HG03159 (cell line): ENCODE data around the gene KSR1.

Experiments
- ATAC-seq: cut with Tn5 transposase; IDR thresholded peaks from one replicate; pipeline ENCODE4 v1.9.1; 2021; ENCODE audit warnings: mild to moderate bottlenecking, moderate library complexity; ENCODE audit not compliant: unreplicated experiment

KSR1 gene

DNA sequence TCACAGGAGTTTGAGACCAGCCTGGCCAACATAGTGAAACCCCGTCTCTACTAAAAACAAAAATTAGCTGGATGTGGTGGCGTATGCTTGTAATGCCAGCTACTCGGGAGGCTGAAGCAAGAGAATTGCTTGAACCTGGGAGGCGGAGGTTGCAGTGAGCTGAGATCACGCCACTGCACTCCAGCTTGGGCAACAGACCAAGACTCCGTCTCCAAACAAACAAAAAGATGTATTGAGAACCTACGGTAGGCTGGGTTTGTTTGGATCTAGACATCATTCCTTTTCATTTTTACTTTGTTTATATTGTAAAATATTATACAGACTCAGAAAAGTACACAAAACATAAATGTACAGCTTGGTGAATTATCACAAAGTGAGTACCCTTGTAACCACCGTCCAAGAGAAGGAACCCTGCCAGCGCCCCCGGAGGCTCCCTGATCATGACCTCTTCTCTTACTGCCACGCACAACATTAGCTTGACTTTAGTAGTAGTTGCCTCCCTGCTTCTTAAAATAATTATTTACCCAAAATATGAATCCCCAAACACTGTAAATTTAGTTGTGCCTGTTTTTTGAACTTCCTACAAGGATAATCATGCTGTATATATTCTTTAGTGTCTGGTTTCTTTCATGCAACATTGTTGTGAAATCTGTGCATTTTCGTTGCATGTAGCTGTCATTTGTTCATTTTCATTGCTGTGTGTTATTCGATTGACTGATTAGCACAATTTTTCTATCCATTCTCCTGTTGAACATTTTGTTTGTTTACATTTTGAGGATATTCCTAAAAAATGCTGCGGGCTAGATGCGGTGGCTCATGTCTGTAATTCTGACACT is 56.5 kb downstream of the KSR1 start:
- no peak for ATAC-seq

DNA sequence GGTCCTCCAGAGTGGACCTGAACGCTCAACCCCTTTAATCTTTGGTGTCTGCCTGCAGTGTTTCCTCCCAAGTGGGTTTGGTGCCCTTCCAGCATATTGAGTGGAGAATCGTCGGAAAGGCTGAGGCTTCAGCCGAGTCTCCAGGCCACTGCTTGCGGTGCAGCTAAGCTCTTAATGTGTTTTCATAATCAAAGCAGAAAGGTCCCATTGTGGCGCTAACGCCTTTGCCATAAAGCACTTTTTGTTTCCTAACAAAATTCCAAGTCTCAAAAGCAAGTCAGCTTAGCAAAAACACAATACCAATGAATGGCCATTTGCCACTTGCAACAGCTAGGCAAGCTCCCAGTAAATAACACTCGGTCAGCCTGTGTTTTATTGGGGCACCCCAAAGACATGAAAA is 57.6 kb downstream of the KSR1 start:
- no peak for ATAC-seq

DNA sequence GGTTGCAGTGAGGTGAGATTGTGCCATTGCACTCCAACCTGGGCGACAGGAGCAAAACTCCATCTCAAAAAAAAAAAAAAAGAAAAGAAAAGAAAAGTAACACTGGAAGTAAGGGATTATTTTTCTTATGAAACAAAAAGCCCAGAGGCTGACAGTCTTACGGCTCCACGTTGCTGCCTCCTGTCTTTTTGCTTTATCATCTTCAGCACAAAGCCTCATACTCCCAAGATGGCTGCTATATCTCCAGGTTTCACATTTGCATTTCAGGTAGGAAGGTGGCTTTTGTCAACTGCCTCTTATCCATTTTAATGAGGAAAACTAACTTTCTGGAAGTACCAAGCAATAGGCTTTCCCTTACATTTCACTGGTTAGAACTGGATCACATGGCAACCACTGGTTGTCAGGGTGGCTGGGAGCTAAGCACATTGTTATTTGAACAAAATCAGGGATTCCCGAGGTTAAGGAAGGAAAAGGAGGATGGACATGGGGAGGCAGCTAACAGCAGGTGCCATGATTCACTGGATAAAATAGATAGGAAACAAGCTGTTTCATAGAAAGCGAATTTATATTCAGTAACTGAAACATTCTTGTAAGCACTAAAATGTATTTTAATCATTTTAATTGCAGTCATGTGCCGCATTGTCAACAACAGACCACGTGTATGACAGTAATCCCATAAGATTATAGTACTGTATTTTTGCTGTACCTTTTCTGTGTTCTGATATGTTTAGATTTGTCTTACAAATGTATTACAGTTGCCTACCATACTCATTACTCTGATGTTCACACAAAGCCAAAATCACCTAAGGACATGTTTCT is 58.6 kb downstream of the KSR1 start:
- no peak for ATAC-seq

DNA sequence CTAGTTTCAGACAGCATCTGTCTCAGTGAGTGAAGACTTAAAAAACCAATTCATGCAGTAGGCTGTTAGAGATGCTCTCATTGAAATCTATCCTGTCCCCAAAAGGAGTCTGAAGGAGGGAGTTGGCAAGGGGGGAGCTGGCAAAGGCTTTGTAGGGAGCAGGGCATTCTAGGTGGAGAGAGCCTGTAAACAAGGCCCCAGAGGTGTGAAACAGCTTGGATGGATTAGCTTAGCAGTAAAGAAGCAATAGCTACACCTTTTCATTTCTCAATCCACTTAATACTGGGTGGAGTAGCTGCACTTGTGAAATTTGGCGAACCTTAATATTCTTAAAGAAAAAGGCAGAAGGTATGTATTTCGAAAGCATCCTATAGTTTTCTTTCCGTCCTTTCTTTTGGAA is 61.8 kb downstream of the KSR1 start:
- no peak for ATAC-seq

DNA sequence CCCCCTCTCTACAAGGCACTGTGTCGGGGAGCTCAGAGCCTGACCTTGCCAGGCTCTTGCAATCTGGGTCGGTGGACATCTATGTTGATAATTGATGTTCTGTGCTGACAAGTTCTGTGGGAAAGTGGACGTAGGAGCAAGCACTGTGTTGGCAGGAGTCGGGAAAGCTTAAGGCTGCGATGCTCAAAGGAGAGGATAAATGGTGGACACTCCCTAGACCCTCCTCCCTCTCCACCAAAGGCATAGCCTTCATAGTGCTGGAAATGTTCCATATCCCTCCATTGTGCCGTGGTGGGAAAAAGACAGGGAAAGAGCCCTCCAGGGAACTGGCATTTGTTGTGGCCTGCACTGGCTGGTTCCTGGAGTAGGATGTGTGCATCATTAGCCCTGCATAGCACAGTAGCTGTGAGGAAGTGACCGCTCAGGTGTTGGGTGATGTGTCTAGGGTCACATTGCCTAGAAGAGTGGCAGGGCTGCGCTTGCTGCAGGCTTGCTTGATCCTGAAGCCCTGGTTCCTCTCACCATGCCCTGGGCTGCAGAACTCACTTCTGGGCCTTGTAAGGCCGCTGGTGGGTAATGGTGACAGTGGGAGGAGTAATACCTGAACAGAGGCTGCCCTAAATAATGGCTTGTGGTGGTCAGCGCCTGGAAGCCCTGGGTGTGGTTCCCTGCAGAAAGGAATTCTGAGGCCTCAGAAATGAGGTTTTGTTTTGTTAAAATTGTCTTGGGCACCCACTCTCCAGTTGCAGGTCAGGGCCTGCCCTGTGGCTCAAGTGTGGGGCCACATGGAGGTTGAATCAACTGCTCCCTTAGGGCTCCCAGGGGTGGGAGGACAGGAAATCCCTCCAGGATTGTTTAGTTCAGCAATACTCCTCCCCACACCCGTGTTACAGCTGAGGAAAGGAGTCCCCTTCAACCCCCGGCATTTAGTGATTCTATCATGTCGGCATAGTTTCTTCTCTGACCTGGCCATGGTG is 62.6 kb downstream of the KSR1 start:
- no peak for ATAC-seq

DNA sequence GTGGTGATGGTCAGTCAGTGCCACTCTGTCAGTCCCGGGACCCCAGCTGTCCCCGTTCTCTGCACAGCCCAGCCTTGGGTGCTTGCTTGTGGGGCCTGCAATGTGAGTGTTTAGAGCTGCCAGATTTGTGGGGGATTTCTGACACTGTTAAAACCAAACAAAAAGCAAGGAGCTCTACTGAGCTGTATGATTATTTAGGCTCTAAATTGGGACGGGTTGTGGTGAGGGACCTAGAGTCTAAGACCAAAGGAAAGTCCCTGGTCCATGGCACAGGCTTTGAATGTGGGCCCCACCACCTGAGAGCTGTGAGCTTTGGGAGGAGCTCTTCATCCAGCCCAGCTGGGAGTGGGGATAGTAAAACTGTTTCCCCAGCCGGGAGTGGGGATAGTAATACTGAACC is 63.3 kb downstream of the KSR1 start:
- peak; percentile 57 for ATAC-seq

DNA sequence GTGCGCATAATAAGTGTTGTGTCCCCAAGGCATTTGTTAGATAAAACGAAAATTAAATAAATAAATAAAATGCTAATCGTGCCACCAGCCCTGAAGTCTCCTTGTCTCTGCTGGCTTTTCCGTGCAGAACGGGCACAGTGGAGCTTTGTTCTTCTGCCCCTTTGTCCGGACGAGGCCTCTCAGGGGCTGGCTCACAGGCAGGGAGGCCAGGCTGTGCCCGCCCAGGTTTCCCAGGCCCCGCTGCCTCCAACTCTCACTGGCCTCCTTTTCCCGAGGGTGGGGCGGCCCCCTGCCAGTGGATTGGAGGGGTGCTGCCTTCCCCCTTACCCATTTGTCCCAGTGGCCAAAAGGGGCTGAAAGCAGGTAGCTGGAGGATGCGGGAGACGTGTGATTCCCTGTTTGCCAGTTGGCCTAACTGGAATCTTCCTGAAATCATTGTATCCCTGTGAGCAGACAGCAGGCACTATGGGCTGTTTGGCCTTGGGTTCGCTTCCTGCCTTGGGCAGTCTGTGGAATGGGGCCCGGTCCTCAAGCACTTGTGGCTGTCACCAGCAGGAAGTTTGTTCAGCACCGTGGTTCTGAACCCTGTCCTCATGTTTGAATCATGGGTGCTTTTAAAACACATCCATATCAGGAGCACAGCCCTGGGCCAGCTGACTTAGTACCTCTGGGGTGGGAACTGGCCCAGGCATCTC is 64.4 kb downstream of the KSR1 start:
- no peak for ATAC-seq

DNA sequence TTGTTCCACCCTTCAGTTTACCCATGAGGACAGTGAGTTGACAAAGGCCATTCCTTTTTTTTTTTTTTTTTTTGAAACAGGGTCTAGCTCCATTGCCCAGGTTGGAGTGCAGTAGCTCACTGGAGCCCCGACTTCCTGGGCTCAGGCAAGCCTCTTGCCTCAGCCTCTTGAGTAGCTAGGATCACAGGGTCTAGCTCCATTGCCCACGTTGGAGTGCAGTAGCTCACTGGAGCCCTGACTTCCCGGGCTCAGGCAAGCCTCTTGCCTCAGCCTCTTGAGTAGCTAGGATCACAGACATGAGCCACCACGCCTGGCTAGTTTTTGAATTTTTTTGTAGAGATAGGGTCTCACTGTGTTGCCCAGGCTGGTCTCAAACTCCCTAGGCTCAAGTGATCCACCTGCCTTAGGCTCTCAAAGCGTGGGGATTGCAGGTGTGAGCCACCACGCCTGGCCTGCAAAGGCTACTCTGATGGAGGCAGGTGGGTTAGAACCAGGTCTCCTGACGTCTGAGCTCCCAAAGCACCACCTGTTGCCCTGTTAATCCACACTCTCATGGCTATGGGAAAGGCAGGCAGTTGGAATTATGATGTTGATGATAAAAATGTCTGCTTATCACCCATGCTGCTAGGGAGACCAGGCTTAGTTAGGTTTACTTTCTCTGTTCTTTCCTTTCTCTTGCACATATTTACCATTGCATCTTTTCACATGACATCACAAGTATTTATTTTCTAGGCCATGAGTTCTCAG is 65.2 kb downstream of the KSR1 start:
- no peak for ATAC-seq

DNA sequence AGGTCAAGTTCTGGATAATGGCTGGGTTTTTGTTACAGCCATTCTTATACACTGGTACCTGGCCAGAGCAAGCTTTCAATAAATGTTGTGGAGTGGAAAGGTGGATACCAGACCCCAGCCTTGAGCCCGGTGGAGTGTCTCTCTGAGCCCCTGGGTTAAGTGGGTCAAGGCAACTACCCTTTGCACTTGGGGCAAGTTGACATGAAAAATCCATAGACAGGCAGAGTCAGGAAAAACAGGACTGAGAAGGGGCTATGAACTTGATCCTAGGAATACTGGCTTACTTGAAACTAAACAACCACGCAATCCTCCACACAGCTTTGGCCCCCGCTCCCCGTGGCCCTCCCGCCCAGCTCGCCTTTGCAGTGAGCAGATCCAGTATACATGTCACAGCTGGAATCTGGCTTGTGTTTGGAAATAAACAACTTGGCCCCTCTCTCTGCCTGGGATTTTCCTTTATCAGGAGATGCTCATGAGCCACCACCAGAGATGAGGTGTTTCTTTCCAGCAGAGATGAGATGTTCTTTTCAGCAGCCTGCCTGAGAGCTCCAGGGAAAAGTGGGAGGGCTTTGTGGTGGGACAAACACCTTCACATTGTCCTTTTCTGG is 65.9 kb downstream of the KSR1 start:
- no peak for ATAC-seq

DNA sequence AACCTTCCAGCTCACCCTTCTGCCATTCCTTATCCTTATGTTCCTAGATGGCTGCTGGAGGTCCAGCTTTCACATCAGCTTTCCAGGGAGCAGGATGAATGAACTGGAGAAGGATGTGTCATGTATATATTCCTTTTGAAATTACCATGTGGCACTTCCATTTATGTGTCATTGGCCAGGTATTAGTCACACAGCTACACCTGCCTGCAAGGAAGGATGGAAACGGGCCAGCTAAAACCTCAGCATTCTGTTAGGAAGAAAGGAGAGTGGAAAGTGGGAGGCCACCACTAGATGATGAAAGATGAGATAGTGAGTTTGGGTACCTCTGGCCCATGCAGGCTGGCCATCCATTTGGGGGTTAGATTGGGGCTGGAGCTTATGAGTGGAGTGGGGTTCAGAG is 67.5 kb downstream of the KSR1 start:
- no peak for ATAC-seq

DNA sequence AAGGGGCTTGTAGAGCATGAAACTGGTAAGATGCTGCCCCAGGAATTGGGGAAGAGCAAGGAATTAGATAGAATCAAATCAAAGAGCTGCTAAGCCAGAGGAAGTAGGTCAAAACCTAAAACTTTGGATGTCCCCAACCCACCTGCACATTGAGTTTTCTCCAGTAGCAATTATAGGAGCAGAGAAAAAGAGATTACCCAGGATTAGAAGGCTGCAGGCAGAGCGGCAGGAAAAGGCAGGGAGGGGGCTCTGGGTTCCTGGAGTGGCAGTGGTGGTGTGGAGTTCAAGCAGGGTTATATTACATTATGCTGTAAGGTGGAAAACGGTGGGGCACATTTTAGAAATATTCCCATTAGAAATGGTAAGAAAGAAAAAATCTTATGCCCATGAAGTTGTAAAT is 68.3 kb downstream of the KSR1 start:
- ATAC-seq, result no peak

DNA sequence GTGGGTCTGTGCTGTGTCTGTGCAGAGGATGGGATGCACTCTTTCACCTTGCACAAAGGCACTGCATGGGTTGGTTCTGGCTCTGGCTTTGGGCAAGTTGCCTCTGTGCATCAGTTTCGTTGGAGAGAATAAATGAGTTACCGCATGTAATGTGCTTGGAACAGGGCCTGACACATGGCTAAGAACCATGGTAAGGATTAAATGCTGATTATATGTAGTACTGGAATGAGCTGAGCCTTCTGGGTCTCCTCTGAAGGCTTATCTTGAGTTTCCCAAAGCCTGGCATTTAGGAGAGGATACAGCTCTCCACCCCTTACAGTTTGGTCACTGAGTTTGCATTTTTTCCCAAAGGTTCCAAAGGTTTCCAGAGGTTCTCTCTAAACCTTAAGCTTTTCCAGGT is 69.1 kb downstream of the KSR1 start:
- ATAC-seq, result no peak

DNA sequence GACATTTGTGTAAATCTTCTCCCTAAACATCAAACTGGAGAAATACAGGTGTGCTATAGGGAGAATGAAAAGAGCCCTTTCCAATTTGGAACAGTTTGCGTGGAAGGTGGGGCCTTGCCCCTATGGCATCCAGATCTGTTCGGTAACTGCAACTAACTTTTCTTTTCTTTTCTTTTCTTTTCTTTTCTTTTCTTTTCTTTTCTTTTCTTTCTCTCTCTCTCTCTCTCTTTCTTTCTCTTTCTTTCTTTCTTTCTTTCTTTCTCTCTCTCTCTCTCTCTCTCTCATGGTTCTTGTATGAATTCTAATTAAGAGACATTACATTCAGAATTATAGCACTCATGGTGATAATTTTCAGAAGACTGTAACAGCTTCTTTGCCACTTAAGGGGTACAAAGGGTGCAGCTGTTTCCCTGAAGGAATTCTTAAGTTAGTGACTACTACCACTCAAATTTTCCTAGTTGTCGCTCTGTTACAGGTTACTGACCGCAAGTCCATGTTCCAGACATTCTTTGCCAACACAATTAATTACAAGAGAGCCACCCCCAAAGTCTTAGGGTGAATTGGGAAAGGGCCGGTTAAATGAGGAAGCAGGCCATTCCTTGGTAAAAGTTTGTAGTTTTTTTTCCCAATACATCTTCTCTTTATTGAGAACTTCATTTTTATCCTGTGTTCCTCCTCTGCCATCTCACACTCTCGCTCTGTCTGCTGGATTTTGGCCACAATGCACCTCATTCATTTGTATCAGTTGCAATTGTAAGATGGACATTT is 69.8 kb downstream of the KSR1 start:
- ATAC-seq, result no peak

DNA sequence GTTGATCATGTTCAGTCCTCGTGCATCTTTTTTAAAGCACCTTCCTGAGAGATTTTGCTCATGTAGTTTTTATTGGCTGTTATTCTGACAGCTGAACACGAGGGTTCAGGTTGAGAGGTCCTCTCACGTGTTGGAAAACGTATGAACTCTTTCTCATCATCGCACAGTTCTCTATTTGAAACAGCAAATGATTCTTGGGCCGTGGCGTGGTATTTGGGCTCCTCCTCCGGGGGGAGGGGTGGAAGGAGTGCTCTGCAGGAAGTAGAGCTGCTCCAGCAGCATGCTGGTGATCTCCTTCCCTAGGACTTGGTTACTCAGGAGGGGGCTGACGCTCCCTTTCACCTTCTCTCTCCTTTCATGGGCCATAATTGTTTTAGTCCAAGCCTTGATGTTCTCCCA is 70.4 kb downstream of the KSR1 start:
- ATAC-seq, result peak; percentile 73

DNA sequence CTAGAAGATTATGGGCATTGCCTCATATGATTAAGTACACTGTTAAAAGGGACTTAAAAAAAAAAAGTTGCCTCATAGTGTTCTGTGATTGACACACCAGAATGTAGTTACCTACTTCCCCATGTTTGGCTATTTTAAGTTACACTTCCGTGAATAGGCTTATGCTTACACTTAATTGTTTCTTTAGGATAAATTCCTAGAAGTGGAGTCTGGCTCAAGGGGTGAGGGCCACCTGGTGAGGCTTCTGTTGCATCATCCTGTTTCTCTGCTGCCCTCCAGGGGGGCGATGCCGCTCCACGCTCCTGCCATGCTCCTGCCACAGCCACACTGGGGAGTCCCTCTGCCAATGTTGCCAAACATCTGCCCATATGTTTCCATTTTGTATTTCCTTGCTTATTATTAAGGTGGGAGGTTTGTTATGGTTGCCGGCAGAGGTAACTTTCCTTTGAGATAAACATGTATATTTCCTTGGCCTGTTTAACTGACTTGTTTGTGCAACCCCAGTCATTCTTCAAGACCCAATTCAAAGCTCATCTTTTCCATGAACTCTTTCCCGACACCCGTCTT is 73.1 kb downstream of the KSR1 start:
- ATAC-seq, result no peak

DNA sequence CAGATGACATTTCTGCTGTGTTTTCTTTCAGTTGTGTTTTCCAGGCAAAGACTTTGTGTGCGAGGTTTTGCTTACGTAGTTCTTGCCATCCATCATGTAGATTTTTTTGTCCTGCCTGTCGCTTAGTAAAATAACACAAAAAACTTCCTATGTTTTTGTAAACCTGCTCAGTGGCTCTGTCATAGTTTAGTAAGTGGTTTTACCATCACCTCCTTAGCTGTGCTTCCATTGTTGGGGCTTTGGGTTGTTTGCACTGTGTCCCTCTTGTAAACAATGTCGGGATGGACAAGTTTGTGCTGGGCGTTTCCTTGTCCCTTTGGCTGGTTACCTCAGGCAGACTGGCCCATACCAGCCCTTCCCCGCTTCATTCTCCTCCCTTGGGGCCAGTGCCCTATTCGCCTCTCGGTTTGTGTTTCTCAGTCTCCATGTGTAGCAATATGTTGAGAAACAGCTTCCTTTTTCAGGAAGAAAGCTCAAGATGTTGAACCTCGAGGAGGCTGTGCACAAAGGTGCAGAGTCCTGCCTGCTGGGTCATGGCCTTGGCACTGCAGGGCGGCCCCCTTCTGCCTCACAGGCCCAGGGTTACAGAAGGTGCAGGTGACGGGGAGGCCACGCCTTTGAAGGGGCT is 74.6 kb downstream of the KSR1 start:
- no peak for ATAC-seq

DNA sequence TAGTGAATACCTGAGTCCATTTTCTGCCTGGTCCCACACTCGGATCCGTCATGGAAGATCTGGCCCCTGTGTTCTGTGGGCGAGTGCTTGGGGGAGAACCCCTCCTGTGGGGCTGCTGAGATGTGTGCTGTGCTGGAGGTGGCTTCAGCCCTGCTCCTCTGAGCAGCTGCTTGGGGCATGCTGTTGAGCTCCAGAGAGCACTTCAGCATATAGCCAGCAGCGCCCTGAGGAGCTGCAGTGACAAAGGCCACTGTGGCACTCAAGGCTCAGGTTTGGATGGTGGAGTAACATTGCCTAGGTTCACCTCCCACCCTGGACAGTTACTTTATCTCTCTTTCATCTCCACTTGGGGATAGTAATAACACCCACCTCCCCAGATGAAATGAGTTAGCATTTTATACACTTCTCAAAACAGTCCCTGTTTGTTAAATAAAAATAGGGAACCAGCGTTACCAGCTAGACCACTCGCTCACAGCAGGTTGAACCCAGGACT is 75.3 kb downstream of the KSR1 start:
- ATAC-seq, result no peak
